SK-N-SH (cell line): ENCODE measurements around the gene ZNRF1.

ENCODE experiments used
- CTCF ChIP-seq: fragments of 200-600 bp; sonication (generic); IDR thresholded peaks from 2 replicates; pipeline ENCODE4 v1.6.1; 2017; ENCODE audit warnings: antibody characterized with exemption, mild to moderate bottlenecking, moderate library complexity
- FOXJ3 ChIP-seq: sonication (generic); formaldehyde crosslinking; IDR thresholded peaks from 2 replicates; pipeline ENCODE4 v1.5.1; 2020; ENCODE audit warnings: mild to moderate bottlenecking, missing genetic modification reagents
- JUND ChIP-seq: IDR thresholded peaks from 2 replicates; pipeline ENCODE4 v1.4.0; 2012

- TF ChIP-seq CTCF (no peak), JUND (no peak), FOXJ3 (no peak)
These were observed 85.0 kb downstream of the ZNRF1 start for GRCh38 chr16:75083813-75084212.
